ENCODE data around the gene TNS1. TPM values are rescaled to one million over a fixed set of nuclear protein-coding genes. Genes with fewer than 3 reads are reported as not detected.

Gene TNS1
- total and polyA plus RNA-seq, 7 donors: 73.4 to 742 (median 276) TPM

- Histone ChIP-seq H3K27ac (peak overlapping the region; percentile 89), H3K4me3 (no peak overlapping the region), H3K9me3 (no peaks in the 10 kb centered on the region), H3K27me3 (ENCODE audit: insufficient read depth in 3 of 3, low read length in 2 of 3) (no peaks in the 10 kb centered on the region), H3K36me3 (ENCODE audit: insufficient read depth in 1 of 2, low read depth in 1 of 2) (peaks cover 8 to 87% of the 10 kb centered on the region in 2 donors), H3K4me1 (peaks cover 98% of the 10 kb centered on the region)
- ATAC-seq (no peak), DNase-seq (peak in 1 of 2 donors; percentile 53)
- TF ChIP-seq CTCF (IDR thresholded peaks at IDR 0.05): no peak
- intact Hi-C loops (cut with DNase I): no loop called here
- WGBS, 3 donors: 90 to 96% (median 94%) methylated on average over 15 of the region's 15 CpGs
Measured at GRCh38 chr2:217832987-217833386, 169.8 kb downstream of the TNS1 start.

GRCh38 chr2:217832115-217832514 lies 170.7 kb downstream of the TNS1 start:
- DNase-seq (peak; percentile 66 to 84), ATAC-seq (peak; percentile 43 to 69 (median 50))
- H3K4me3 ChIP-seq: peak overlapping the region; percentile 15
- H3K36me3 ChIP-seq (ENCODE audit: insufficient read depth in 1 of 2, low read depth in 1 of 2): peaks cover 8 to 81% of the 10 kb centered on the region in 2 donors
- 25 to 47% (median 33%) methylated on average over 5 of the region's 5 CpGs for WGBS, 3 donors
- H3K9me3 ChIP-seq: no peaks in the 10 kb centered on the region
- no peaks in the 10 kb centered on the region for H3K27me3 ChIP-seq (ENCODE audit: insufficient read depth in 3 of 3, low read length in 2 of 3)
- H3K27ac ChIP-seq: peak overlapping the region; percentile 89
- H3K4me1 ChIP-seq: peaks cover 98% of the 10 kb centered on the region
- no peak for TF ChIP-seq CTCF (IDR thresholded peaks at IDR 0.05)
- intact Hi-C loops (cut with DNase I): no loop called here

GRCh38 chr2:217831306-217831705 lies 171.5 kb downstream of the TNS1 start:
- peak in 1 of 2 donors; percentile 56 for DNase-seq
- Histone ChIP-seq H3K36me3 (ENCODE audit: insufficient read depth in 1 of 2, low read depth in 1 of 2) (peaks cover 8 to 86% of the 10 kb centered on the region in 2 donors), H3K27me3 (ENCODE audit: insufficient read depth in 3 of 3, low read length in 2 of 3) (no peaks in the 10 kb centered on the region), H3K4me1 (peaks cover 99% of the 10 kb centered on the region), H3K27ac (peak overlapping the region; percentile 89), H3K4me3 (no peak overlapping the region), H3K9me3 (no peaks in the 10 kb centered on the region)
- no peak for ATAC-seq
- TF ChIP-seq CTCF (IDR thresholded peaks at IDR 0.05): no peak
- 88 to 91% (median 89%) methylated on average over 9 to 10 of the region's 10 CpGs for WGBS, 3 donors
- intact Hi-C loops (cut with DNase I): no loop called here

- intact Hi-C loops (cut with DNase I): no loop called here
- TF ChIP-seq CTCF (IDR thresholded peaks at IDR 0.05): no peak
- WGBS, 3 donors: 72 to 73% (median 72%) methylated on average over 6 of the region's 6 CpGs
- Histone ChIP-seq H3K9me3 (no peaks in the 10 kb centered on the region), H3K36me3 (ENCODE audit: insufficient read depth in 1 of 2, low read depth in 1 of 2) (peaks cover 8 to 86% of the 10 kb centered on the region in 2 donors), H3K4me3 (no peak overlapping the region), H3K27me3 (ENCODE audit: insufficient read depth in 3 of 3, low read length in 2 of 3) (no peaks in the 10 kb centered on the region), H3K4me1 (peaks cover 99% of the 10 kb centered on the region), H3K27ac (peak overlapping the region; percentile 89)
- ATAC-seq (no peak), DNase-seq (peak in 1 of 2 donors; percentile 46)
Measured at GRCh38 chr2:217830807-217831206, 172.0 kb downstream of the TNS1 start.

- H3K27me3 ChIP-seq (ENCODE audit: insufficient read depth in 3 of 3, low read length in 2 of 3): no peaks in the 10 kb centered on the region
- no peak for ATAC-seq
- TF ChIP-seq CTCF (IDR thresholded peaks at IDR 0.05): no peak
- no peak overlapping the region for H3K4me3 ChIP-seq
- intact Hi-C loops (cut with DNase I): no loop called here
- H3K9me3 ChIP-seq: no peaks in the 10 kb centered on the region
- DNase-seq: peak in 1 of 2 donors; percentile 14
- peak overlapping the region; percentile 89 for H3K27ac ChIP-seq
- H3K36me3 ChIP-seq (ENCODE audit: insufficient read depth in 1 of 2, low read depth in 1 of 2): peaks cover 8 to 86% of the 10 kb centered on the region in 2 donors
- WGBS, 3 donors: 88 to 90% (median 89%) methylated on average over 9 of the region's 9 CpGs
- H3K4me1 ChIP-seq: peaks cover 99% of the 10 kb centered on the region
Measured at GRCh38 chr2:217830061-217830460, 172.7 kb downstream of the TNS1 start.
